ENCODE measurements around the gene AZGP1. TPM values are rescaled to one million over a fixed set of nuclear protein-coding genes. Genes with fewer than 3 reads are reported as not detected.

The AZGP1 gene
- total and polyA plus RNA-seq, 2 of the 13 experiments (the other 11 are each of a cell fraction or from before 2014, with no cell fraction given), result 93.8 to 229 TPM

DNA sequence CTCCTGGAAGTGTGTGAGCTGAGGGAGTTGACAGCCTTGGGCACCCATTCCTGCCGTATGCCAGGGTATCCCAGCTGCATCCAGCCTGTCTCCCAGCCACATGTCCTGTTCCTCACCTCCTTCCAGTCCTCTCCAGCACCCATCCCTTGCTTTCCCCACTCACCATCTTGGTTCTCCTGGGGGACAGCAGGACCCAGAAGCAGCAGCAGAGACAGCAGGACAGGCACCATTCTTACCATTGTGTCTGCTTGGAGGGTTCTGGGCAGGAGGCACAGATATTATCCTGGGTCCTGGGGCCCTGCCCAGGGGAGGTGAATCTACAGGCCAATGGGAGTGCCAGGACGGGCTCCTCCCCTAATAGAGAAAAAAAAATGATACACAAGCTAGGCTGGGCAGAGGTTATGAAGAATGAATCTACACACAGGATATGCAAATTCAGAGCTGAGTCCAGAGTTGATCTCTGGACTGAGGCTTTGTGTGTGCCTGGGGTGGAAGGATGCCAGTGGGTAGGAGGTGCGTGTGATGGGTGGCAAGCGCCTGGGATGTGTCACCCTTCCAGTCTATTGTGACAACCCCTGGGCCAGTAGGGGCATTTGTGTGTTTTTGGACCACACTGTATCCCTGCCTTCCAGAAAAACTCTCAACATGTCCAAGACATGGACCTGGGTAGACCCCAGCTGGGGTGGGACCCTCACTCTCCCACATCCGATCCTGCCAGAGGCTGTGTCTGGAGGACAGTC is at the start of gene AZGP1 (continued):
- TF ChIP-seq, protein P1, sequence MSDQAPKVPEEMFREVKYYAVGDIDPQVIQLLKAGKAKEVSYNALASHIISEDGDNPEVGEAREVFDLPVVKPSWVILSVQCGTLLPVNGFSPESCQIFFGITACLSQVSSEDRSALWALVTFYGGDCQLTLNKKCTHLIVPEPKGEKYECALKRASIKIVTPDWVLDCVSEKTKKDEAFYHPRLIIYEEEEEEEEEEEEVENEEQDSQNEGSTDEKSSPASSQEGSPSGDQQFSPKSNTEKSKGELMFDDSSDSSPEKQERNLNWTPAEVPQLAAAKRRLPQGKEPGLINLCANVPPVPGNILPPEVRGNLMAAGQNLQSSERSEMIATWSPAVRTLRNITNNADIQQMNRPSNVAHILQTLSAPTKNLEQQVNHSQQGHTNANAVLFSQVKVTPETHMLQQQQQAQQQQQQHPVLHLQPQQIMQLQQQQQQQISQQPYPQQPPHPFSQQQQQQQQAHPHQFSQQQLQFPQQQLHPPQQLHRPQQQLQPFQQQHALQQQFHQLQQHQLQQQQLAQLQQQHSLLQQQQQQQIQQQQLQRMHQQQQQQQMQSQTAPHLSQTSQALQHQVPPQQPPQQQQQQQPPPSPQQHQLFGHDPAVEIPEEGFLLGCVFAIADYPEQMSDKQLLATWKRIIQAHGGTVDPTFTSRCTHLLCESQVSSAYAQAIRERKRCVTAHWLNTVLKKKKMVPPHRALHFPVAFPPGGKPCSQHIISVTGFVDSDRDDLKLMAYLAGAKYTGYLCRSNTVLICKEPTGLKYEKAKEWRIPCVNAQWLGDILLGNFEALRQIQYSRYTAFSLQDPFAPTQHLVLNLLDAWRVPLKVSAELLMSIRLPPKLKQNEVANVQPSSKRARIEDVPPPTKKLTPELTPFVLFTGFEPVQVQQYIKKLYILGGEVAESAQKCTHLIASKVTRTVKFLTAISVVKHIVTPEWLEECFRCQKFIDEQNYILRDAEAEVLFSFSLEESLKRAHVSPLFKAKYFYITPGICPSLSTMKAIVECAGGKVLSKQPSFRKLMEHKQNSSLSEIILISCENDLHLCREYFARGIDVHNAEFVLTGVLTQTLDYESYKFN (CRISPR knock-in tag; conservative IDR thresholded peaks at IDR 0.05), result peak; percentile 76
- TF ChIP-seq, protein P2, sequence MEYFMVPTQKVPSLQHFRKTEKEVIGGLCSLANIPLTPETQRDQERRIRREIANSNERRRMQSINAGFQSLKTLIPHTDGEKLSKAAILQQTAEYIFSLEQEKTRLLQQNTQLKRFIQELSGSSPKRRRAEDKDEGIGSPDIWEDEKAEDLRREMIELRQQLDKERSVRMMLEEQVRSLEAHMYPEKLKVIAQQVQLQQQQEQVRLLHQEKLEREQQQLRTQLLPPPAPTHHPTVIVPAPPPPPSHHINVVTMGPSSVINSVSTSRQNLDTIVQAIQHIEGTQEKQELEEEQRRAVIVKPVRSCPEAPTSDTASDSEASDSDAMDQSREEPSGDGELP (IDR thresholded peaks at IDR 0.05; ENCODE audit: borderline replicate concordance, low read depth), result 0 out of 2 replicates have a peak, but pooled peaks have one; percentile 11
- TF ChIP-seq HOXA7 (CRISPR knock-in tag; IDR thresholded peaks at IDR 0.05) (no peak), ZFP1 (CRISPR knock-in tag; IDR thresholded peaks at IDR 0.05) (no peak), RFX1 (IDR thresholded peaks at IDR 0.05) (no peak), RFX5 (IDR thresholded peaks at IDR 0.05; ENCODE audit: low read depth, low read length) (no peak), HOXA5 (CRISPR knock-in tag; IDR thresholded peaks at IDR 0.05) (no peak), ZNF256 (CRISPR knock-in tag; conservative IDR thresholded peaks at IDR 0.05) (no peak), DNMT1 (CRISPR knock-in tag; IDR thresholded peaks at IDR 0.05) (no peak), MYNN (CRISPR knock-in tag; IDR thresholded peaks at IDR 0.05; ENCODE audit: low read depth) (no peak), ZNF577 (CRISPR knock-in tag; IDR thresholded peaks at IDR 0.05; ENCODE audit: borderline replicate concordance, low read depth) (no peak), IRX3 (CRISPR knock-in tag; IDR thresholded peaks at IDR 0.05; ENCODE audit: borderline replicate concordance, low read depth) (no peak), RAD21 (CRISPR knock-in tag; IDR thresholded peaks at IDR 0.05) (no peak), ZNF230 (CRISPR knock-in tag; IDR thresholded peaks at IDR 0.05) (no peak), NKX3-1 (CRISPR knock-in tag; IDR thresholded peaks at IDR 0.05) (no peak), MIER3 (CRISPR knock-in tag; IDR thresholded peaks at IDR 0.05; ENCODE audit: borderline replicate concordance) (0 out of 2 replicates have a peak, but pooled peaks have one; percentile 11), GLI4 (CRISPR knock-in tag; IDR thresholded peaks at IDR 0.05; ENCODE audit: borderline replicate concordance) (no peak), ZNF337 (CRISPR knock-in tag; IDR thresholded peaks at IDR 0.05; ENCODE audit: borderline replicate concordance, low read depth) (no peak), ZNF749 (CRISPR knock-in tag; IDR thresholded peaks at IDR 0.05; ENCODE audit: borderline replicate concordance) (no peak)
- TF ChIP-seq, protein P3, sequence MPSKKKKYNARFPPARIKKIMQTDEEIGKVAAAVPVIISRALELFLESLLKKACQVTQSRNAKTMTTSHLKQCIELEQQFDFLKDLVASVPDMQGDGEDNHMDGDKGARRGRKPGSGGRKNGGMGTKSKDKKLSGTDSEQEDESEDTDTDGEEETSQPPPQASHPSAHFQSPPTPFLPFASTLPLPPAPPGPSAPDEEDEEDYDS (CRISPR knock-in tag; IDR thresholded peaks at IDR 0.05), result peak; percentile 98
- TF ChIP-seq, protein P4, sequence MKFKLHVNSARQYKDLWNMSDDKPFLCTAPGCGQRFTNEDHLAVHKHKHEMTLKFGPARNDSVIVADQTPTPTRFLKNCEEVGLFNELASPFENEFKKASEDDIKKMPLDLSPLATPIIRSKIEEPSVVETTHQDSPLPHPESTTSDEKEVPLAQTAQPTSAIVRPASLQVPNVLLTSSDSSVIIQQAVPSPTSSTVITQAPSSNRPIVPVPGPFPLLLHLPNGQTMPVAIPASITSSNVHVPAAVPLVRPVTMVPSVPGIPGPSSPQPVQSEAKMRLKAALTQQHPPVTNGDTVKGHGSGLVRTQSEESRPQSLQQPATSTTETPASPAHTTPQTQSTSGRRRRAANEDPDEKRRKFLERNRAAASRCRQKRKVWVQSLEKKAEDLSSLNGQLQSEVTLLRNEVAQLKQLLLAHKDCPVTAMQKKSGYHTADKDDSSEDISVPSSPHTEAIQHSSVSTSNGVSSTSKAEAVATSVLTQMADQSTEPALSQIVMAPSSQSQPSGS (CRISPR knock-in tag; IDR thresholded peaks at IDR 0.05), result no peak
- TF ChIP-seq, protein P5, sequence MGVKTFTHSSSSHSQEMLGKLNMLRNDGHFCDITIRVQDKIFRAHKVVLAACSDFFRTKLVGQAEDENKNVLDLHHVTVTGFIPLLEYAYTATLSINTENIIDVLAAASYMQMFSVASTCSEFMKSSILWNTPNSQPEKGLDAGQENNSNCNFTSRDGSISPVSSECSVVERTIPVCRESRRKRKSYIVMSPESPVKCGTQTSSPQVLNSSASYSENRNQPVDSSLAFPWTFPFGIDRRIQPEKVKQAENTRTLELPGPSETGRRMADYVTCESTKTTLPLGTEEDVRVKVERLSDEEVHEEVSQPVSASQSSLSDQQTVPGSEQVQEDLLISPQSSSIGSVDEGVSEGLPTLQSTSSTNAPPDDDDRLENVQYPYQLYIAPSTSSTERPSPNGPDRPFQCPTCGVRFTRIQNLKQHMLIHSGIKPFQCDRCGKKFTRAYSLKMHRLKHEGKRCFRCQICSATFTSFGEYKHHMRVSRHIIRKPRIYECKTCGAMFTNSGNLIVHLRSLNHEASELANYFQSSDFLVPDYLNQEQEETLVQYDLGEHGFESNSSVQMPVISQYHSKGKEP (CRISPR knock-in tag; IDR thresholded peaks at IDR 0.05), result no peak

Measured in HepG2 (cell line).